Astrocyte (in vitro differentiated cells and primary cell): Measurements from ENCODE around the gene GKAP1.

Source experiments
- EZH2 ChIP-seq: IDR thresholded peaks from 2 replicates; pipeline ENCODE4 v1.6.1; 2012; ENCODE audit warnings: mild to moderate bottlenecking, low read length, inconsistent platforms; ENCODE audit not compliant: insufficient read depth
- TF ChIP-seq, protein P1 (sequence below): IDR thresholded peaks from 2 replicates; pipeline ENCODE4 v1.5.1; 2011; ENCODE audit warnings: low read depth, mild to moderate bottlenecking, inconsistent platforms, low read length, moderate library complexity; ENCODE audit not compliant: insufficient read depth

DNA sequence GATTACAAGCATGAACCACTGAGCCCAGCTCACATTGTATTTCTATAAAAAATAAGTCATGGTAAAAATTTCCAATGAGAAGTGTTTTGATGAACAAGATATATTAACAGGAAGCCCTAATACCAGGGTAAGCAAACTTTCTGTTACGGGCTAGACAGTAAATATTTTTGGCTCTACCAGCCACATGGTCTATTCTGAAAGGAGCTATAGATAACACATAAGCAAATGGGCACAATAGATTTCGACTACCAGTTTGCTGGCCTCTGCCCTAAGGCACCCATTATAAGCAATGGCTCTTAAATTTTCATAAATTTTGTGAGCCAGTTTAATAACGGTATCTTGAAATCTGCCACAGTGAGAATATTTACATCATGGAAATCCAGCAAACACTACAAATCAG lies 118.0 kb downstream of the GKAP1 start:
- TF ChIP-seq, protein P1, sequence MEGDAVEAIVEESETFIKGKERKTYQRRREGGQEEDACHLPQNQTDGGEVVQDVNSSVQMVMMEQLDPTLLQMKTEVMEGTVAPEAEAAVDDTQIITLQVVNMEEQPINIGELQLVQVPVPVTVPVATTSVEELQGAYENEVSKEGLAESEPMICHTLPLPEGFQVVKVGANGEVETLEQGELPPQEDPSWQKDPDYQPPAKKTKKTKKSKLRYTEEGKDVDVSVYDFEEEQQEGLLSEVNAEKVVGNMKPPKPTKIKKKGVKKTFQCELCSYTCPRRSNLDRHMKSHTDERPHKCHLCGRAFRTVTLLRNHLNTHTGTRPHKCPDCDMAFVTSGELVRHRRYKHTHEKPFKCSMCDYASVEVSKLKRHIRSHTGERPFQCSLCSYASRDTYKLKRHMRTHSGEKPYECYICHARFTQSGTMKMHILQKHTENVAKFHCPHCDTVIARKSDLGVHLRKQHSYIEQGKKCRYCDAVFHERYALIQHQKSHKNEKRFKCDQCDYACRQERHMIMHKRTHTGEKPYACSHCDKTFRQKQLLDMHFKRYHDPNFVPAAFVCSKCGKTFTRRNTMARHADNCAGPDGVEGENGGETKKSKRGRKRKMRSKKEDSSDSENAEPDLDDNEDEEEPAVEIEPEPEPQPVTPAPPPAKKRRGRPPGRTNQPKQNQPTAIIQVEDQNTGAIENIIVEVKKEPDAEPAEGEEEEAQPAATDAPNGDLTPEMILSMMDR = no peak
- TF ChIP-seq EZH2 = no peak
